Kidney (tissue), 22 donors: ENCODE results near the gene ASIC5. TPM values are rescaled to one million over a fixed set of nuclear protein-coding genes. Genes with fewer than 3 reads are reported as not detected.

Source experiments
- DNase-seq, 5 donors: peaks; one replicate each; pipeline ENCODE4 v3.0.0-alpha.2; 2013 to 2020
- FAIRE-seq: peaks from 2 replicates; lab custom pipeline; 2012; peaks lifted over from hg19 to GRCh38; lab: Jason Lieb, UNC
- H3K27ac ChIP-seq, 2 donors: one replicate each; pipeline ENCODE4 v1.7.0; 2013; ENCODE audit warnings: low read depth in 2 of 2, low read length in 2 of 2, inconsistent platforms in 1 of 2
- H3K27me3 ChIP-seq: one replicate; pipeline ENCODE4 v1.7.1; 2013; ENCODE audit warnings: low read length, inconsistent platforms; ENCODE audit not compliant: control insufficient read depth, insufficient read depth
- H3K36me3 ChIP-seq, 3 donors: one replicate each; pipeline versions ENCODE4 v1.7.0 to v1.7.1; 2013; ENCODE audit warnings: low read length in 3 of 3, control low read depth in 1 of 3, inconsistent platforms in 1 of 3; ENCODE audit not compliant: insufficient read depth in 3 of 3, control insufficient read depth in 2 of 3
- H3K4me1 ChIP-seq, 3 donors: one replicate each; pipeline versions ENCODE4 v1.7.0 to v1.7.1; 2013; ENCODE audit warnings: low read length in 3 of 3, inconsistent platforms in 1 of 3, low read depth in 1 of 3; ENCODE audit not compliant: control insufficient read depth in 2 of 3, insufficient read depth in 2 of 3
- H3K4me3 ChIP-seq, 3 donors: one replicate each; pipeline versions ENCODE4 v1.7.0 to v1.8.1; 2013; ENCODE audit warnings: low read length in 3 of 3, control low read depth in 1 of 3, inconsistent platforms in 1 of 3
- H3K9ac ChIP-seq, 3 donors: one replicate each; pipeline versions ENCODE4 v1.7.0 to v1.7.1; 2013; ENCODE audit warnings: low read length in 3 of 3, control low read depth in 1 of 3, inconsistent platforms in 1 of 3
- H3K9me3 ChIP-seq, 3 donors: one replicate each; pipeline versions ENCODE4 v1.7.0 to v1.7.1; 2013; ENCODE audit warnings: low read length in 3 of 3, control low read depth in 1 of 3, inconsistent platforms in 1 of 3; ENCODE audit not compliant: control insufficient read depth in 2 of 3, insufficient read depth in 1 of 3
- intact Hi-C: fragments of 100-400 bp; cut with DNase I; formaldehyde crosslinking; loops from one replicate; pipeline ENCODE4 v1.11.1; 2022
- long read RNA-seq, 10 donors: library from polyadenylated mRNA in 1 of 10; unstranded in 1 of 10; transcript quantifications; one replicate each; pipeline ENCODE4 v2.0.0 and lab custom pipeline, GENCODE V29; 2021 to 2026
- polyA plus RNA-seq: library from polyadenylated mRNA; stranded (reverse); fragments of 350-450 nt; fragmentation: Illumina TruSeq; extraction: RNeasy Lipid Tissue Mini Kit (QIAGEN cat#74804); gene quantifications from one replicate; pipeline ENCODE4 v1.2.3, GENCODE V29; 2014; ENCODE audit warnings: low read depth, low replicate concordance; ENCODE audit not compliant: insufficient read depth
- total RNA-seq: library from RNA; stranded (reverse); fragmentation: NEBNext Ultra II Directional; extraction: Animal tissue kit (Norgen Biotek cat#: 25700); gene quantifications from one replicate; pipeline ENCODE4 v1.2.1, GENCODE V29; 2021
- TF ChIP-seq, protein P1 (sequence below): IDR thresholded peaks from 3 replicates; pipeline ENCODE4 v1.5.1; 2012; ENCODE audit warnings: mild to moderate bottlenecking, moderate library complexity, borderline replicate concordance; ENCODE audit not compliant: insufficient read depth; ENCODE audit errors: extremely low read depth
- donor health status: control.
- donor health status: control.
- donor health status: control.
- donor health status: control.
- donor health status: control.
- donor health status: DM: yes; HTN: yes; CAD: no.
- donor health status: Normal renal cell carcinoma (clear cell type).

ASIC5 gene, protein sequence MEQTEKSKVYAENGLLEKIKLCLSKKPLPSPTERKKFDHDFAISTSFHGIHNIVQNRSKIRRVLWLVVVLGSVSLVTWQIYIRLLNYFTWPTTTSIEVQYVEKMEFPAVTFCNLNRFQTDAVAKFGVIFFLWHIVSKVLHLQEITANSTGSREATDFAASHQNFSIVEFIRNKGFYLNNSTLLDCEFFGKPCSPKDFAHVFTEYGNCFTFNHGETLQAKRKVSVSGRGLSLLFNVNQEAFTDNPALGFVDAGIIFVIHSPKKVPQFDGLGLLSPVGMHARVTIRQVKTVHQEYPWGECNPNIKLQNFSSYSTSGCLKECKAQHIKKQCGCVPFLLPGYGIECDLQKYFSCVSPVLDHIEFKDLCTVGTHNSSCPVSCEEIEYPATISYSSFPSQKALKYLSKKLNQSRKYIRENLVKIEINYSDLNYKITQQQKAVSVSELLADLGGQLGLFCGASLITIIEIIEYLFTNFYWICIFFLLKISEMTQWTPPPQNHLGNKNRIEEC
- total RNA-seq: not detected
- polyA plus RNA-seq: not detected
- long read RNA-seq, donor 1: 0 reads
- long read RNA-seq, donor 2: 0 reads
- long read RNA-seq, donor 3: 0 reads
- long read RNA-seq, donor 4: 0 reads
- long read RNA-seq, donor 5: 0 reads
- long read RNA-seq, donor 6: 0 reads
- long read RNA-seq, donor 7: 0 reads
- long read RNA-seq, donor 8: 0 reads
- long read RNA-seq, donor 9: 0 reads
- long read RNA-seq, donor 10: 0 reads

DNA sequence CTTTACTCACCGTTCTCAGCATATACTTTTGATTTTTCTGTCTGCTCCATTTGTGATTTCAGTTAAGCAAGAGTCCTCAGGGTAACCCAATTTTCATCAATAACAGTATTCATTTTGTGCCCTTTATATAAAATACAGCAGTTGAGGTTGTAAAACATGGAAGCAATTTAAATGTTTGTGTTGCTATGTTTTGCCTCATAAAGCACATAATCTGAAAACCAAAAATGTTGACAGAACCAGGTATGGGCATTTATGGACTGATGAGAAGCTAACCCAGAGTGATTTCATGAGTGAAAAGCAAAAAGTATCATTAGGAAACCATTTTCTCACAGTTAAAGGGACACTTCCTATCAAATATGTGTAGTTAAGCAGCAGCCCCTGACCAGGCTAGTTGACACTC lies at the start of gene ASIC5:
Gene ASIC5 (minus strand): TSS at position 101 of the 400 bp plus-strand sequence. CDS start 51 bp downstream, at position 50.
- FAIRE-seq (no peak), DNase-seq (no peak)
- Histone ChIP-seq H3K4me3 (no peak within 1 kb of the TSS), H3K9ac (no peak within 1 kb of the TSS), H3K4me1 (no peaks in the 10 kb centered on the region), H3K27me3 (no peaks in the 10 kb centered on the region), H3K36me3 (no peaks in the 10 kb centered on the region), H3K27ac (no peak within 1 kb of the TSS), H3K9me3 (no peaks in the 10 kb centered on the region)
- intact Hi-C loops: no loop called here
- TF ChIP-seq, protein P1, sequence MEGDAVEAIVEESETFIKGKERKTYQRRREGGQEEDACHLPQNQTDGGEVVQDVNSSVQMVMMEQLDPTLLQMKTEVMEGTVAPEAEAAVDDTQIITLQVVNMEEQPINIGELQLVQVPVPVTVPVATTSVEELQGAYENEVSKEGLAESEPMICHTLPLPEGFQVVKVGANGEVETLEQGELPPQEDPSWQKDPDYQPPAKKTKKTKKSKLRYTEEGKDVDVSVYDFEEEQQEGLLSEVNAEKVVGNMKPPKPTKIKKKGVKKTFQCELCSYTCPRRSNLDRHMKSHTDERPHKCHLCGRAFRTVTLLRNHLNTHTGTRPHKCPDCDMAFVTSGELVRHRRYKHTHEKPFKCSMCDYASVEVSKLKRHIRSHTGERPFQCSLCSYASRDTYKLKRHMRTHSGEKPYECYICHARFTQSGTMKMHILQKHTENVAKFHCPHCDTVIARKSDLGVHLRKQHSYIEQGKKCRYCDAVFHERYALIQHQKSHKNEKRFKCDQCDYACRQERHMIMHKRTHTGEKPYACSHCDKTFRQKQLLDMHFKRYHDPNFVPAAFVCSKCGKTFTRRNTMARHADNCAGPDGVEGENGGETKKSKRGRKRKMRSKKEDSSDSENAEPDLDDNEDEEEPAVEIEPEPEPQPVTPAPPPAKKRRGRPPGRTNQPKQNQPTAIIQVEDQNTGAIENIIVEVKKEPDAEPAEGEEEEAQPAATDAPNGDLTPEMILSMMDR: no peak

DNA sequence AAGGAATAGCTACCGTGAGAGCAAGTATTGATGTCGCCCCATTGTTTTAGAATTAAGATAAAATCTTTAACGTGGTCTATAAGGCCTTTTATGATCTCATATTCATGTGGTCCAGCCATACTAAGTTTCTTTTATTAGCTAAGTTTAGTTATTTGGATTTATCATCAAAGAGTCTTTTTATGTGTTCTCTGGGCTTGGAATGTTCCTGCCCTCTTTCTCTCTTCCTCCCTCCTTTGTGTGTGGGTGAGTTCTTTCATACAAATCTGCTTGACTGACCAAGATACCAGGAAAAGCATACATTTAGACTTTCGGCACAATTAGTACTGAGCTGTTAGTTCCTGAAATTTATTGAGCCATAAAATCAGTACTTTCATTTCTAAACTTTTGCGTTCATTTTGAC lies 48.7 kb upstream of the ASIC5 start:
- H3K27me3 ChIP-seq: no peaks in the 10 kb centered on the region
- no peak overlapping the region for H3K4me3 ChIP-seq
- no peak for FAIRE-seq
- no peak overlapping the region for H3K9ac ChIP-seq
- DNase-seq: peak in 2 of 5 donors; percentile 36 to 37
- H3K27ac ChIP-seq: no peak overlapping the region
- H3K4me1 ChIP-seq: no peaks in the 10 kb centered on the region
- H3K9me3 ChIP-seq: no peaks in the 10 kb centered on the region
- H3K36me3 ChIP-seq: no peaks in the 10 kb centered on the region
- intact Hi-C loops: no loop called here
- TF ChIP-seq, protein P1: no peak

GRCh38 chr4:155911905-155912304 lies 45.8 kb upstream of the ASIC5 start:
- FAIRE-seq: no peak
- intact Hi-C loops: no loop called here

More at GRCh38 chr4:155911905-155912304, 45.8 kb upstream of the ASIC5 start:
- no peak for DNase-seq
- Histone ChIP-seq H3K9me3 (no peaks in the 10 kb centered on the region), H3K36me3 (no peaks in the 10 kb centered on the region), H3K27me3 (no peaks in the 10 kb centered on the region), H3K4me1 (no peaks in the 10 kb centered on the region), H3K4me3 (no peak overlapping the region), H3K9ac (no peak overlapping the region), H3K27ac (no peak overlapping the region)
- TF ChIP-seq, protein P1: no peak
